ENCODE results near the gene CUEDC1. TPM values are rescaled to one million over a fixed set of nuclear protein-coding genes. Genes with fewer than 3 reads are reported as not detected.

CUEDC1 gene
- total RNA-seq, 1 donor from 2014 or later = 24.6 TPM

DNA sequence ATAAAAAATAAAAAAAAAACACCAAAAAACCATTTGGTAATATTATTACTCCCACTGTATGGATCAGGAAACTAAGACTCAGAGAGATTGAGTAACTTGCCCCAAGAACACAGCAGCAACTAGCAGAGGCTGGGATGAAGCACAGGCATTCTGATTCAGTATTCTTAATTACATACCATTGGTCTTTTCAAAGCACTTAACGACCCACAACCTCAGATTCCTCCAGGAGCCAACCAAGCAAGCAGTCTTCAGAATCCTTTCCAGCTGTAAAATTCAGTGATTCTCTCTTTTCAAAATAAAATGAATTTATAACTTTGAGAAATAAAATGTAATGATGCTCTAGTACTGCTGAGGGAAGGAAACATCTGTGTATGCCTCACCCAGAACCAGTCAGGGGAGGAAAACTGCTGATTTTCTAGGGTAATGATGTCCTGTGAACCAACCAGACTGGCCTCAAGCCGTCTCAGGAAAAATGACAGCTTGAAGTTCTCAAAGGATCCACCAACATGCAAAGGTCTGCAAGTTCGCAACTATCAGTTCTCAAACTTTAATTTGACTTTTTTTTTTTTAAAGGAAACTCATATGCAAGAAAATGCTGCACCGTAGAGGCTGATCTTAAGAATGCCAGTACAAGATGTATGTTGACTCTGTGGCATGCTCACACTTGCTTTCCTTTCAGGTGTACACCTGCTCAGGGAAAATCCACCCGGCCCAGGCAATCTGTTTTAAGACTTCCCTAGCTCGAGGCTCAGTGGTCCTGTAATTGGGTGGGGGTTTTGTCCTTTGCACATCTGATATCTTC, 9.0 kb downstream of the CUEDC1 start:
- Histone ChIP-seq H3K4me3 (ENCODE audit: low read depth, low read length) (peak overlapping the region; percentile 17), H3K27me3 (ENCODE audit: control insufficient read depth, insufficient read depth, low read length) (no peaks in the 10 kb centered on the region), H3K36me3 (ENCODE audit: control insufficient read depth, insufficient read depth, low read length) (no peaks in the 10 kb centered on the region)
- no peak for DNase-seq (ENCODE audit: low read depth)
- TF ChIP-seq, protein P1, sequence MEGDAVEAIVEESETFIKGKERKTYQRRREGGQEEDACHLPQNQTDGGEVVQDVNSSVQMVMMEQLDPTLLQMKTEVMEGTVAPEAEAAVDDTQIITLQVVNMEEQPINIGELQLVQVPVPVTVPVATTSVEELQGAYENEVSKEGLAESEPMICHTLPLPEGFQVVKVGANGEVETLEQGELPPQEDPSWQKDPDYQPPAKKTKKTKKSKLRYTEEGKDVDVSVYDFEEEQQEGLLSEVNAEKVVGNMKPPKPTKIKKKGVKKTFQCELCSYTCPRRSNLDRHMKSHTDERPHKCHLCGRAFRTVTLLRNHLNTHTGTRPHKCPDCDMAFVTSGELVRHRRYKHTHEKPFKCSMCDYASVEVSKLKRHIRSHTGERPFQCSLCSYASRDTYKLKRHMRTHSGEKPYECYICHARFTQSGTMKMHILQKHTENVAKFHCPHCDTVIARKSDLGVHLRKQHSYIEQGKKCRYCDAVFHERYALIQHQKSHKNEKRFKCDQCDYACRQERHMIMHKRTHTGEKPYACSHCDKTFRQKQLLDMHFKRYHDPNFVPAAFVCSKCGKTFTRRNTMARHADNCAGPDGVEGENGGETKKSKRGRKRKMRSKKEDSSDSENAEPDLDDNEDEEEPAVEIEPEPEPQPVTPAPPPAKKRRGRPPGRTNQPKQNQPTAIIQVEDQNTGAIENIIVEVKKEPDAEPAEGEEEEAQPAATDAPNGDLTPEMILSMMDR (IDR thresholded peaks at IDR 0.05; ENCODE audit: insufficient read depth, low read length, poor library complexity, severe bottlenecking) = no peak

DNA sequence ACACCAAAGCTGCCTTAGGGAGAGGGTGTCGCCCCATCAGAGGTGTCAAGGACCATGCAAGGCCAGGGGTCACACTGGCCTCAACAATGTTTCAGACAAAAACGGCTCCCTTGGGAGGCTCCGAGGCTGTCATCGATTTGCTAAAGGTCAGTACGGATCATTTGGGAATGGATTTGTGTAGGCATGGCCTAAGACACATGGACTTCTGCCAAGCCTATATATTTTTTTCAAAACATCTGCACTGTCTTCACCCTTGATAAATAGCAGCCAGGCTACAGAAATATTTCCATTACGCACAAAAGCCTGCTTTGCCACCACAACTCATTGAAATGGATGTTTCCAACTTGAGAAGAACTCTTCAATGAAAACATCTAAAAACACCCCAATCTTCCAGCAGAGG, 10.3 kb downstream of the CUEDC1 start:
- H3K36me3 ChIP-seq (ENCODE audit: control insufficient read depth, insufficient read depth, low read length) = no peaks in the 10 kb centered on the region
- DNase-seq (ENCODE audit: low read depth) = no peak
- no peak overlapping the region for H3K4me3 ChIP-seq (ENCODE audit: low read depth, low read length)
- no peaks in the 10 kb centered on the region for H3K27me3 ChIP-seq (ENCODE audit: control insufficient read depth, insufficient read depth, low read length)
- TF ChIP-seq, protein P1 (IDR thresholded peaks at IDR 0.05; ENCODE audit: insufficient read depth, low read length, poor library complexity, severe bottlenecking) = no peak

DNA sequence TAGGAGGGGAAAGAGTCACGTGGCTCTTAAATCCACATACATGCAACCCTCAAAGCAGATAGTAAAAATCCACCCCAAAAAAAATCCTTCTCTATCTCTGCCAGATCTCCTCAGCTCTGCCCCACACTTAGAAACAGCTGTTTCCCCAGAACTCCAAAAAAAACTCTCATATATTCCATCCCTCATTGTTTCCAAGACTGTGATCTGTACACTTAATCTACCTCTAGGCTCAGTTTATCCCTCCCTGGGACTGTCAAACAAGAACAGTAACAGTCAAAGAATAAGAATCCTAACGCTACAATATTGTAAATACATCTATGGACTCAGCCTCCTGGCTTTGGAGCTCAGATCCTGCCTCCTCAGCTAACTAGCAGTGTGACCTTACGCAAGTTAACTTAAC, 11.6 kb downstream of the CUEDC1 start:
- Histone ChIP-seq H3K4me3 (ENCODE audit: low read depth, low read length) (no peak overlapping the region), H3K36me3 (ENCODE audit: control insufficient read depth, insufficient read depth, low read length) (peaks cover 1% of the 10 kb centered on the region), H3K27me3 (ENCODE audit: control insufficient read depth, insufficient read depth, low read length) (no peaks in the 10 kb centered on the region)
- TF ChIP-seq, protein P1 (IDR thresholded peaks at IDR 0.05; ENCODE audit: insufficient read depth, low read length, poor library complexity, severe bottlenecking) = no peak
- no peak for DNase-seq (ENCODE audit: low read depth)

DNA sequence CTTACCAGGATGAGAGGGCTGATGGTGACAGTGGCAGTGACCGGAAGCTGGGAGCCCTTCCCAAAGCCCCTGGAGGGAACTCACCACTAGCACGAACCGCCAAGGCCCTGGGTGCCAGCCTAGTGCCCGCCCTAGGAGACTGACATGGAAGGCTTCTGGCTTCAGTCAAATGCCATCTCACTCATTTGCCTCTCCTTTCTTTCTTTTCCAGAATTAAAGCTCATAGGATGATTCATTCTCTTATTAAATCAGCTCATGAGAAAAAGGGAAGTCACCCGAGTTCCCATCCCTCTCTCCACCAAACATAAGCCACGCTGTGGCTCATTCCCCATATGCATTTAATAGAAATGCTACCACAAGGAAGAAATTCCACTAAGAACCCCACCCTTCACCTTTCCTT, 12.1 kb downstream of the CUEDC1 start:
- no peak for DNase-seq (ENCODE audit: low read depth)
- Histone ChIP-seq H3K27me3 (ENCODE audit: control insufficient read depth, insufficient read depth, low read length) (no peaks in the 10 kb centered on the region), H3K36me3 (ENCODE audit: control insufficient read depth, insufficient read depth, low read length) (peaks cover 1% of the 10 kb centered on the region), H3K4me3 (ENCODE audit: low read depth, low read length) (no peak overlapping the region)
- TF ChIP-seq, protein P1 (IDR thresholded peaks at IDR 0.05; ENCODE audit: insufficient read depth, low read length, poor library complexity, severe bottlenecking) = no peak

DNA sequence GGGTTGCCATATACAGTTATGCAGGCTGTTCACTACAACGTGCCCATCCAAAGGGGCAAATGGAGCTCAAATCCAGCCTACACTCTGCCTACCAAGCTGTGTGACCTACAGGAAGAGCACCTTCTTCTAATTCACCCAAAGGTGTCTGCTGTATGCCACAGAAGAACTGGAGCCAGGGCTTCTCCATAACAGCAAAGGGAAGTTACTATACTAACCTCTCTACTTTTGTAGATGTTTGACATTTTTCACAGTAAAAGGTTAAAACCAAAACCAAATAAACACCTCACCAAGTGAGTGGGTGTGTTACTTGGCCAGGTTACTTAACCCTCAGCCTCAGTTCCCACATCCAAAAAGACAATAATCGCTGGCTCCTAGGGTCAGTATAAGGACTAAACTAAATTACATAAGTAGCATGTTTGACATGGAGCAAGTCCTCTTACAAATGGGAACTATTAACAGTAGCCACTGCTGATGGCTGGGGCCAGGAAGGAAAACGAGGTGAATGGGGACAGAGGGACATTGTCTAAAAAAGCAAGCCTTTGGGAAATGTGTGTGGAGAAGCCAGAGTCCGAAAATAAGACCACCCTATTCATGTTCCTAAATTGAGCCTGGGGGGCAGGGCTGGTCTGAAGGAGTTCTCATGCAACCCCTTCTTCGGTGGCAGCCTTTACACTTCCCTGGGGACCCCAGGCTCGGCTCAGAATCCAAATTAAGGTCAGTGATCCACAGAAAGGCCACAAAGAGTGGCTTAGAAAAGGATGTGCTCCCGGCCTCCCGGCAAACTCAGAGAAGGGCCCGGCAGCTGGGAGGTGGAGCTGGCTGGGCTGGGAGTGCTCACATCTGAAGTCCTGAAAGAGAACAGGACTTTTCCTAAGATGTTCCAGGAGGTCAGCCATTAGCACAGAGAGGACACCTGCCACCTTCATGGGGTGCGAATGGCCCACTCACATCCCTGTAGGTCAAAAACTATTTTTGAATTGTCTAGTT, 13.5 kb downstream of the CUEDC1 start:
- H3K36me3 ChIP-seq (ENCODE audit: control insufficient read depth, insufficient read depth, low read length) = peaks cover 1% of the 10 kb centered on the region
- TF ChIP-seq, protein P1 (IDR thresholded peaks at IDR 0.05; ENCODE audit: insufficient read depth, low read length, poor library complexity, severe bottlenecking) = no peak
- no peaks in the 10 kb centered on the region for H3K27me3 ChIP-seq (ENCODE audit: control insufficient read depth, insufficient read depth, low read length)
- H3K4me3 ChIP-seq (ENCODE audit: low read depth, low read length) = no peak overlapping the region
- no peak for DNase-seq (ENCODE audit: low read depth)

Measured in kidney epithelial cell (primary cell).